ENCODE measurements around the gene QSER1. TPM values are rescaled to one million over a fixed set of nuclear protein-coding genes. Genes with fewer than 3 reads are reported as not detected.
A peak's percentile ranks its signal among the peaks of the same experiment; 100 is the strongest.

Gene QSER1
- total RNA-seq, 2 donors from 2014 or later: 27.7 to 36.1 TPM

GRCh38 chr11:32982626-32983025 is 90.0 kb downstream of the QSER1 start:
- Histone ChIP-seq H3K27ac (no peak overlapping the region), H3K36me3 (replicated peaks in 1 of 2; ENCODE audit: insufficient read depth in 1 of 2, low read depth in 2 of 2) (no peaks in the 10 kb centered on the region), H3K4me3 (no peak overlapping the region), H3K4me1 (no peaks in the 10 kb centered on the region), H3K27me3 (no peaks in the 10 kb centered on the region), H3K9me3 (no peaks in the 10 kb centered on the region)
- 93 to 98% methylated on average over 2 of the region's 2 CpGs for WGBS, 2 donors
- DNase-seq: no peak
- TF ChIP-seq CTCF (IDR thresholded peaks at IDR 0.05) (no peak), POLR2A (IDR thresholded peaks at IDR 0.05) (no peak)
- intact Hi-C loops (cut with DNase I): no loop called here
- no peak for ATAC-seq

- Histone ChIP-seq H3K4me1 (no peaks in the 10 kb centered on the region), H3K36me3 (replicated peaks in 1 of 2; ENCODE audit: insufficient read depth in 1 of 2, low read depth in 2 of 2) (no peaks in the 10 kb centered on the region), H3K4me3 (no peak overlapping the region), H3K27me3 (no peaks in the 10 kb centered on the region), H3K27ac (no peak overlapping the region), H3K9me3 (no peaks in the 10 kb centered on the region)
- no peak for TF ChIP-seq POLR2A (IDR thresholded peaks at IDR 0.05)
- no peak for TF ChIP-seq CTCF (IDR thresholded peaks at IDR 0.05)
- ATAC-seq: no peak
- intact Hi-C loops (cut with DNase I): no loop called here
- DNase-seq: no peak
- WGBS, 2 donors: 87 to 95% methylated on average over 2 of the region's 2 CpGs
These were observed 90.9 kb downstream of the QSER1 start for GRCh38 chr11:32983506-32983905.

GRCh38 chr11:32985600-32985999 is 93.0 kb downstream of the QSER1 start:
- WGBS, 2 donors: 94 to 98% methylated on average over 5 of the region's 5 CpGs
- TF ChIP-seq CTCF (IDR thresholded peaks at IDR 0.05): no peak
- TF ChIP-seq POLR2A (IDR thresholded peaks at IDR 0.05): no peak
- Histone ChIP-seq H3K27me3 (no peaks in the 10 kb centered on the region), H3K36me3 (replicated peaks in 1 of 2; ENCODE audit: insufficient read depth in 1 of 2, low read depth in 2 of 2) (no peaks in the 10 kb centered on the region), H3K27ac (no peak overlapping the region), H3K4me1 (no peaks in the 10 kb centered on the region), H3K4me3 (no peak overlapping the region), H3K9me3 (no peaks in the 10 kb centered on the region)
- DNase-seq (no peak), ATAC-seq (no peak)
- intact Hi-C loops (cut with DNase I): no loop called here

- ATAC-seq (peak; percentile 24), DNase-seq (peak in 2 of 4 donors; percentile 6 to 48)
- Histone ChIP-seq H3K36me3 (replicated peaks in 1 of 2; ENCODE audit: insufficient read depth in 1 of 2, low read depth in 2 of 2) (no peaks in the 10 kb centered on the region), H3K4me1 (no peaks in the 10 kb centered on the region), H3K4me3 (no peak overlapping the region), H3K27ac (no peak overlapping the region), H3K27me3 (no peaks in the 10 kb centered on the region), H3K9me3 (no peaks in the 10 kb centered on the region)
- intact Hi-C loops (cut with DNase I): no loop called here
- TF ChIP-seq CTCF (IDR thresholded peaks at IDR 0.05) (no peak), POLR2A (IDR thresholded peaks at IDR 0.05) (no peak)
- 73 to 74% methylated on average over 7 to 8 of the region's 8 CpGs for WGBS, 2 donors
These were observed 95.2 kb downstream of the QSER1 start for GRCh38 chr11:32987851-32988250.

- Histone ChIP-seq H3K27me3 (no peaks in the 10 kb centered on the region), H3K27ac (no peak overlapping the region), H3K4me3 (no peak overlapping the region), H3K4me1 (no peaks in the 10 kb centered on the region), H3K9me3 (no peaks in the 10 kb centered on the region), H3K36me3 (replicated peaks in 1 of 2; ENCODE audit: insufficient read depth in 1 of 2, low read depth in 2 of 2) (no peaks in the 10 kb centered on the region)
- intact Hi-C loops (cut with DNase I): no loop called here
- DNase-seq (no peak), ATAC-seq (no peak)
- TF ChIP-seq CTCF (IDR thresholded peaks at IDR 0.05): no peak
- no peak for TF ChIP-seq POLR2A (IDR thresholded peaks at IDR 0.05)
- WGBS, 2 donors: 0 to 90% methylated on average over 1 of the region's 1 CpG
These were observed 97.9 kb downstream of the QSER1 start for GRCh38 chr11:32990481-32990880.

Data from body of pancreas (tissue), 4 donors.